Activated T-cell treated with anti-CD3 and anti-CD28 coated beads, Interleukin-2, amount 50 U/mL, for 4 hours (primary cell): ENCODE results near the gene LRP1. TPM values are rescaled to one million over a fixed set of nuclear protein-coding genes. Genes with fewer than 3 reads are reported as not detected.

ENCODE experiments used
- ATAC-seq, 2 donors: fragments of 200-7000 bp; cut with Tn5 transposase; one replicate each; pipeline ENCODE4 v1.10.0; 2021
- DNase-seq: peaks from one replicate; pipeline ENCODE4 v3.0.0-alpha.2; 2020
- H3K27me3 Mint-ChIP-seq: one replicate; pipeline ENCODE4 v1.8.0; 2021; ENCODE audit warnings: low read depth, mixed read lengths
- H3K36me3 Mint-ChIP-seq: one replicate; pipeline ENCODE4 v1.8.0; 2022; ENCODE audit warnings: mixed read lengths; ENCODE audit not compliant: insufficient read depth
- H3K4me1 Mint-ChIP-seq: one replicate; pipeline ENCODE4 v1.8.0; 2021; ENCODE audit warnings: low read depth, mixed read lengths
- H3K4me3 Mint-ChIP-seq: one replicate; pipeline ENCODE4 v1.8.0; 2021; ENCODE audit warnings: mild to moderate bottlenecking, moderate library complexity, mixed read lengths
- H3K9me3 Mint-ChIP-seq: one replicate; pipeline ENCODE4 v1.8.0; 2021; ENCODE audit warnings: mixed read lengths
- total RNA-seq, 3 donors: library from RNA; stranded (reverse); gene quantifications; one replicate each; pipeline ENCODE4 v1.2.1, GENCODE V29; 2021

LRP1 gene
- total RNA-seq, 3 donors from 2014 or later = 0.98 to 1.1 (median 1.0) TPM

DNA sequence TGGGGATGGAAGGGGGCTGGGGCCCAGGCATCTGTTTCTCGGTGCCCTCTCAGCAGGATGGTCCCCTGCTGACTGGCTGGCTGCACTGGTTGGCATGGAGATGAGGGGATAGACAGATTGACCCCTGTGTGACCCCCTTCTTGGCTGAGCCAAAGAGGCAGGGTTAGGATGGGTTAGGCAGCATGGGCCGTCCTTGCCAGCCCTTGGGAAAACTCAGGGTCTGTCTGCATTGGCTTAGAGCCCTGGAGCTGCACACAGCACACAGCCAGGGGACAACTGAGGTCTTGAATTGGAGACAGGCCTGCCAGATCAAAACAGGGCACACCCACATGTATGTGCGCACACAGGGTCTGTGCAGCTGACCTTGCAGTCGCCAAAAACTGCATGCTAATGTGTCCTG is 30.4 kb downstream of the LRP1 start:
- Mint-ChIP-seq H3K4me1 (peaks cover 8% of the 10 kb centered on the region), H3K36me3 (no peaks in the 10 kb centered on the region), H3K9me3 (no peaks in the 10 kb centered on the region), H3K27me3 (no peaks in the 10 kb centered on the region), H3K4me3 (no peak overlapping the region)
- DNase-seq = no peak
- ATAC-seq = no peak

GRCh38 chr12:57159311-57159710 is 31.0 kb downstream of the LRP1 start:
- H3K27me3 Mint-ChIP-seq = no peaks in the 10 kb centered on the region
- ATAC-seq (no peak), DNase-seq (no peak)
- no peaks in the 10 kb centered on the region for H3K36me3 Mint-ChIP-seq
- peaks cover 8% of the 10 kb centered on the region for H3K4me1 Mint-ChIP-seq
- no peaks in the 10 kb centered on the region for H3K9me3 Mint-ChIP-seq
- no peak overlapping the region for H3K4me3 Mint-ChIP-seq

DNA sequence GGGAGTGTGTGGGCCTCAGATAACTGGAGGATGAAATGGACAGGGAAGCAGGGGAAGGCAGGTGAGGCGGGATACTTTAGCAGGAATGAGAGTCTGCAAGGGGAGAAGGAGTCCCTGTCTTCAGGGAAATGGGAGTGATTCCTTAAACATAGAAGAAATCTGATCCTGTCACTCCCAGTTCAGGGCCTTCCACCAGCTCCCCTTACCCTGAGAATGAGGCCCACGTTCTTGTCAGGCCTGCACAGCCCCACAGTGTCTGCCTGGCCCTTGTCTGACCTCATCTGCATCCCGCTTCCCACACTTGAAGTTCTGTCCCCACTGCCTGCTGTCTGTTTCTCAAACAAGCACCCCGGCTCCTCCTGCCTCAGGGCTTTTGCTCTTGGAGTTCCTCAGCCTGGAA is 31.8 kb downstream of the LRP1 start:
- H3K4me3 Mint-ChIP-seq = no peak overlapping the region
- peaks cover 8% of the 10 kb centered on the region for H3K4me1 Mint-ChIP-seq
- ATAC-seq (no peak), DNase-seq (no peak)
- no peaks in the 10 kb centered on the region for H3K36me3 Mint-ChIP-seq
- H3K27me3 Mint-ChIP-seq = no peaks in the 10 kb centered on the region
- H3K9me3 Mint-ChIP-seq = no peaks in the 10 kb centered on the region

DNA sequence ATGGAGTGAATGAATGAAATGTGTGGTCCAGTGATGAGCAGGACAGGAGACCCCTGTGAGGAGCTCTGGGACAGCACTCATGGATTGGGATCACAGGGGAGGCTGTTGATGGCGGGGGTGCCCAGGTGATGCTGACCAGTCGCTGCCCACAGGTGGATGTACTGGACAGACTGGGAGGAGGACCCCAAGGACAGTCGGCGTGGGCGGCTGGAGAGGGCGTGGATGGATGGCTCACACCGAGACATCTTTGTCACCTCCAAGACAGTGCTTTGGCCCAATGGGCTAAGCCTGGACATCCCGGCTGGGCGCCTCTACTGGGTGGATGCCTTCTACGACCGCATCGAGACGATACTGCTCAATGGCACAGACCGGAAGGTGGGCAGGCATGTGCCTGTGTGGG is 32.5 kb downstream of the LRP1 start:
- no peaks in the 10 kb centered on the region for H3K9me3 Mint-ChIP-seq
- no peaks in the 10 kb centered on the region for H3K36me3 Mint-ChIP-seq
- ATAC-seq (no peak), DNase-seq (no peak)
- H3K27me3 Mint-ChIP-seq = no peaks in the 10 kb centered on the region
- no peak overlapping the region for H3K4me3 Mint-ChIP-seq
- peaks cover 8% of the 10 kb centered on the region for H3K4me1 Mint-ChIP-seq

DNA sequence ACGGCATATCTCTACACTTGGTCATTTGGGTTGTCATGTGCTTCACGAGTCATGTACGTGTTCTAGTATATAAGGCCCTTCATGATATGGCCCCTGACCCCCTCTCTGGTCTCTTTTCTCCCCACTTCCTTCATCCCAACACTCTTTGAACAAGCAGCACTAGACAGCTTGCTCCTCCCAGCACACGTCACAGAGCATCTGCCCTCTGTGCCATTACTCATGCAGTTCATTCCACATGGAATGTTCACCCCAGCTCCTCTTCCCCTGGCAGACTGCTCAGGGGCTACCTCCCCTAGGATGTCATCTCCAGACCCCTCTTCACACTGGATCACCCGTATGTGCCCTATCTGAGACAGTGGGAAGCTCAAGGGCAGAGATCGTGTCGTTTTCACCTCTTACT is 33.2 kb downstream of the LRP1 start:
- Mint-ChIP-seq H3K27me3 (no peaks in the 10 kb centered on the region), H3K36me3 (no peaks in the 10 kb centered on the region), H3K9me3 (no peaks in the 10 kb centered on the region), H3K4me3 (no peak overlapping the region), H3K4me1 (peaks cover 8% of the 10 kb centered on the region)
- no peak for ATAC-seq
- DNase-seq = no peak

DNA sequence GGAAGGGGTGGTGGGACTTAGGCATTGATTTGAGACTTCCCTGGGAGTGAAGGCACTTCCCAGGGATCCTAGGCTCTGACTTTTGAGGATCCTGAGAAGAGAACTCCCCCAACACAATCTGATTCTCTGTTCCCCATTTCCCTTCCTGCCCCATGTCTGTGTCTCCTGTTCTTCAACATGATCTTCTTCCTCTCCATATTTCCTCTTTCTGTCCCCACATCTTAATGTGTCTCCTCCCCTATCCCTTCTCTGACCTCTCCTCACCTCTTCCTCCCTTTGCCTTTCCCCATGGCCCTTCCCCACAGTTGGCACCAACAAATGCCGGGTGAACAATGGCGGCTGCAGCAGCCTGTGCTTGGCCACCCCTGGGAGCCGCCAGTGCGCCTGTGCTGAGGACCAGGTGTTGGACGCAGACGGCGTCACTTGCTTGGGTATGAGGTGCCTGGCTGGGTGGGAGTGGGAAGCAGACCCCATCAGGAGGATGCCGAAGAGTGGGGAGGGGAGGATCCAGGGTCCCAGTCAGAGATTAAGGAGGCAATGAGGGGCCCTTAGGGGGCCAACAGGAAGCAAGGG is 34.4 kb downstream of the LRP1 start:
- DNase-seq (no peak), ATAC-seq (no peak)
- H3K4me1 Mint-ChIP-seq = peaks cover 9% of the 10 kb centered on the region
- H3K9me3 Mint-ChIP-seq = no peaks in the 10 kb centered on the region
- no peaks in the 10 kb centered on the region for H3K27me3 Mint-ChIP-seq
- no peaks in the 10 kb centered on the region for H3K36me3 Mint-ChIP-seq
- H3K4me3 Mint-ChIP-seq = no peak overlapping the region

DNA sequence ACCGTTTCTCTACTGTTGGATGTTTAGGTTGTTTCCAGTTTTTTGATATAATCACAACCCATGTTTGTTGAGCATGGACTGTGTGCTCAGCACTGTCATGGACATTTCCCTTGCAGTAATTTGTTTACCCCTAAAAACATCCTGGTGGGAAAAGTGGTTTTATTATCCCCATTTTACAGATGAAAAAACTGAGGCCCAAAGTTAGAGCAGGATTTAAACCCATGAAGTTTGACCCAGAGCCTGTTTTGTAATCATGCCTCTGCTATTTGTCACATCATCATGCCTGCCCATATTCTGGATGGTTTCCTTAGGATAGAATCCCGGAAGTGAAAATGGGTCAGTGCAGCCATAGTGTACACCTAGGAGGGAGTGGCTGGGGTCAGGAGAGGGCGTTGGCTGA is 36.2 kb downstream of the LRP1 start:
- no peaks in the 10 kb centered on the region for H3K9me3 Mint-ChIP-seq
- H3K36me3 Mint-ChIP-seq = no peaks in the 10 kb centered on the region
- H3K4me3 Mint-ChIP-seq = no peak overlapping the region
- DNase-seq (no peak), ATAC-seq (no peak)
- peaks cover 2% of the 10 kb centered on the region for H3K4me1 Mint-ChIP-seq
- no peaks in the 10 kb centered on the region for H3K27me3 Mint-ChIP-seq

DNA sequence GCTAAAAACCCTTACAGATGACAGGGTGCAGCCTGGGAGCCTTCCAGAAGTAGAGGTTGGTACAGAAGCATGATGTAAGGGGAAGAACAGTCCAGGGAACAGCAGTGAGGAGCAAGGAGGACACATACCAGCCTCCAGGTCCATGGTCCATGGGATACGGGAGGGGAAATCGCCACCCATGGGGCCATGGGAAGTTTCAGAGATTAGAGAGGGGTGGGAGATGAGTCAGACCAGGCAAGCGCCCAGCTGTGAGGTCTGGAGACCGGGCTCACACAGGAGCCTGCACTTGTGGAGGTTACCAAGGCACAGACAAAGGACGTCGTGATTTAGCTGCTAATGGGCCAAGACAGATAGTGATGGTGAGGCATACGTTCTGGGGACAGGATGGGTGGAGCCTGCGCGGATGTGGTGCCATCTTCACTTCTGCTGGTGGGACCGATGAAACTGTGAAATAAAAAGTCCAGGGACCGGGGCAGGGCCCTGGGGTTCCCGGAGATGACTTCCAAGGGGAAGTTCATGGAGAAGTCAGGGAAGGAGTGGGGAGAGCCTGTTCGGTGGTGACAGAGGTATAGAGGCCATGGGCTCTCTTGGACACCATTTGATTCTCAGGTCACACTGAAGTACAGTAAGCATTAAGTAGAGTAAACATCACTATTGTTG is 36.8 kb downstream of the LRP1 start:
- Mint-ChIP-seq H3K27me3 (no peaks in the 10 kb centered on the region), H3K4me3 (no peak overlapping the region), H3K9me3 (no peaks in the 10 kb centered on the region), H3K36me3 (no peaks in the 10 kb centered on the region), H3K4me1 (peaks cover 2% of the 10 kb centered on the region)
- DNase-seq (no peak), ATAC-seq (no peak)

DNA sequence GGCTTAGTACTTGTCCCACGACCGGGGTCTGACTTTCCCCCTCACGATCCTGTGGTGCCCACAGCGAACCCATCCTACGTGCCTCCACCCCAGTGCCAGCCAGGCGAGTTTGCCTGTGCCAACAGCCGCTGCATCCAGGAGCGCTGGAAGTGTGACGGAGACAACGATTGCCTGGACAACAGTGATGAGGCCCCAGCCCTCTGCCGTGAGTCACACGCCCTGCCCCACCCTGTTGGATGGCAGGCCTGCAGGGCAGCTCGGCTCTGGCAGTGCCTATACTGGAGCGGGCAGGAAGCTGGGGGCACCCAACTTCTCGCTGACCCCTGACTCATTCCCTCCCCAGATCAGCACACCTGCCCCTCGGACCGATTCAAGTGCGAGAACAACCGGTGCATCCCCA is 37.5 kb downstream of the LRP1 start:
- Mint-ChIP-seq H3K36me3 (no peaks in the 10 kb centered on the region), H3K27me3 (no peaks in the 10 kb centered on the region), H3K9me3 (no peaks in the 10 kb centered on the region), H3K4me1 (peaks cover 2% of the 10 kb centered on the region), H3K4me3 (no peak overlapping the region)
- ATAC-seq (no peak), DNase-seq (no peak)

DNA sequence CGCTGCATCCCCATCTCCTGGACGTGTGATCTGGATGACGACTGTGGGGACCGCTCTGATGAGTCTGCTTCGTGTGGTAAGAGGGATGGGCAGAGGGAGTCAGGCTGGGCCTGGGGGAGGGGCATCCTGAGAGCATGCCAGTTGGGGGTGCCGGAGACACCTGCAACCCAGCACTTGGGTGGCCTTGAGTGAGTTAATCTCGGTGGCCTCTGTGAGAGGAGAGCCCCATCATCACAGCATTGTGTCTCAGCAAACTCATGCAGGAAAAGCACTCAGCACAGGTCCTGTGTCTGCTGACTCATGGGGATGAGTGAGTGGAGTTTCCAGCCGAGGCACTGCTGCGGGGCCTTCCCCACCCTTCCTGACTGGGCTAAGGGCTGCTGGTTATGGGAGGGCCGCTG is 38.7 kb downstream of the LRP1 start:
- H3K27me3 Mint-ChIP-seq = no peaks in the 10 kb centered on the region
- peak; percentile 21 for DNase-seq
- H3K4me3 Mint-ChIP-seq = no peak overlapping the region
- no peaks in the 10 kb centered on the region for H3K36me3 Mint-ChIP-seq
- peaks cover 2% of the 10 kb centered on the region for H3K4me1 Mint-ChIP-seq
- H3K9me3 Mint-ChIP-seq = no peaks in the 10 kb centered on the region
- peak; percentile 96 to 97 for ATAC-seq

DNA sequence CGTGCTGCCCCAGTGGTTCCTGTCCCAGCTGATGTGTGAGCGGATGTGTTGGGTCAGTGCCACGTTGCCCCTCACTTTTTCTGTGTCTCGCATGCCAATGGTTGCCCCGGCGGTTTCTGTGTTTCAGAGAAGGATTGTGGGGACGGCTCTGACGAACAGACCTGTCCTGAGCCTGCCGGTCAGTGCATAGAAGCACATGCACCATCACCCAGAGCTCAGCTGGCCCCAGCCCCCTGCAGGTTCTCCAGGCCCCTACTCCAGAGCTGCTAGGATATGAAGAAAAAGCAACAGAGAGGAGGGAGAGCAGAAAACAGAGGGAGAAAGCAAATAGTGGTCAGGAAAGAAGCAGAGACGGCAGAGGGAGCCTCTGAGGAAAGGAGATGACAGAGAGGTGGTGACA is 39.8 kb downstream of the LRP1 start:
- no peak overlapping the region for H3K4me3 Mint-ChIP-seq
- peaks cover 2% of the 10 kb centered on the region for H3K4me1 Mint-ChIP-seq
- H3K27me3 Mint-ChIP-seq = no peaks in the 10 kb centered on the region
- H3K9me3 Mint-ChIP-seq = no peaks in the 10 kb centered on the region
- ATAC-seq (no peak), DNase-seq (no peak)
- no peaks in the 10 kb centered on the region for H3K36me3 Mint-ChIP-seq

- ATAC-seq = no peak
- no peaks in the 10 kb centered on the region for H3K27me3 Mint-ChIP-seq
- H3K36me3 Mint-ChIP-seq = no peaks in the 10 kb centered on the region
- H3K4me3 Mint-ChIP-seq = no peak overlapping the region
- H3K9me3 Mint-ChIP-seq = no peaks in the 10 kb centered on the region
- H3K4me1 Mint-ChIP-seq = peaks cover 2% of the 10 kb centered on the region
- no peak for DNase-seq
Measured at GRCh38 chr12:57169046-57169795, 40.9 kb downstream of the LRP1 start.

DNA sequence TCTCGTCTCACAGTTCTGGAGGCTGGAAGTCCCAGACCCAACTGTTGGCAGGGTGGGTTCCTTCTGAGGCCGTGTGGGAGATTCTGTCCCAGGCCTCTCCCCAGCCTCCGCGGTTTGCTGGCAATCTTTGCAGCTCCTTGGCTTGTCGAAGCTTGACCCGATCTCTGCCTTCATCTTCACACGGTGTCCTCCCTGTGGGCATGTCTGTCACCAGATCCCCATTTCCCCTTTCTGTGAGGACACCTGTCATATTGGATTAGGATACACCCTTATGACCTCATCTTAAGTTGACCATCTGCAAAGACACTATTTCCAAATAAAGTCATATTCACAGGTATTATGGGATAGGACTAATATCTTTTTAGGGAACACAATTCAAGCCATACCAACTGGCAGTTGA is 41.7 kb downstream of the LRP1 start:
- Mint-ChIP-seq H3K4me3 (no peak overlapping the region), H3K27me3 (no peaks in the 10 kb centered on the region), H3K4me1 (peaks cover 2% of the 10 kb centered on the region), H3K9me3 (no peaks in the 10 kb centered on the region), H3K36me3 (no peaks in the 10 kb centered on the region)
- DNase-seq (no peak), ATAC-seq (no peak)

DNA sequence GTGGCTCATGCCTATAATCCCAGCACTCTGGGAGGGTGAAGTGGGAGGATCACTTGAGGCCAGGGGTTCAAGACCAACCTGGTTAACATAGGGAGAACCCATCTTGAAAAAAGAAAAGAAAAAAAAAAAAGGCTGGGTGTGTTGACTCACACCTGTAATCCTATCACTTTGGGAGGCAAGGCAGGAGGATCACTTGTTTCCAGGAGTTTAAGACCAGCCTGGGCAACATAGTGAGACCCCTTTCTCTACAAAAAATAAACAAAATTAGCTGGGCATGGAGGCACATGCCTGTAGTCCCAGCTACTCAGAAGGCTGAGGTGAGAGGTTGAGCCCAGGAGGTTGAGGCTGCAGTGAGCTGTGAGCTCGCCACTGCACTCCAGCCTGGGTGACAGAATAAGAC is 42.1 kb downstream of the LRP1 start:
- H3K4me1 Mint-ChIP-seq = peaks cover 2% of the 10 kb centered on the region
- no peak overlapping the region for H3K4me3 Mint-ChIP-seq
- ATAC-seq (no peak), DNase-seq (no peak)
- no peaks in the 10 kb centered on the region for H3K27me3 Mint-ChIP-seq
- H3K36me3 Mint-ChIP-seq = no peaks in the 10 kb centered on the region
- H3K9me3 Mint-ChIP-seq = no peaks in the 10 kb centered on the region

DNA sequence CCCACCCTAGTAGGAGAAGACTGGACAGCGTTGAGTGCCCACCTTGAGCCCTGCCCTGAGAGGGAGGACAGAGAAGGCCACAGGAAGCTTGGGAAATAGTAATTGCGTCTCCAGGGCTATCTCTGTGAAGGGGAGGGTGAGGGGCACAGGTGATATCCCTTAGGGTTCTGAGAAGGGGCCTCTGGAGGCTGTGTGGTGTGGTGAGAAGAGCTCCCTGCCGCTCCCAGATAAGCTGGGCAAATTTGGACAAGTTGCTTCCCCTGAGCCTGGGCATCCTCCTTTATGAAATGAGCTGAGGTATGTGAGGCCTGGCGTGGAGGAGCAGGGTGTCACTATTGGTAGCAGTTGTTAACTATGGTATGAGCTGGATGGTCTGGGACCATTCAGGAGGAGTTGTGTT is 42.6 kb downstream of the LRP1 start:
- H3K4me1 Mint-ChIP-seq = peaks cover 2% of the 10 kb centered on the region
- H3K36me3 Mint-ChIP-seq = no peaks in the 10 kb centered on the region
- H3K27me3 Mint-ChIP-seq = no peaks in the 10 kb centered on the region
- H3K9me3 Mint-ChIP-seq = no peaks in the 10 kb centered on the region
- ATAC-seq (no peak), DNase-seq (no peak)
- H3K4me3 Mint-ChIP-seq = no peak overlapping the region
